H1 (cell line): ENCODE data around the gene ADCY5. TPM values are rescaled to one million over a fixed set of nuclear protein-coding genes. Genes with fewer than 3 reads are reported as not detected.

Source experiments
- CTCF ChIA-PET: fragments of 300-600 bp; sonication (Branson Sonifier 250); formaldehyde crosslinking; loops from one replicate; lab custom pipeline; 2021; ENCODE audit not compliant: partially characterized antibody; lab: Charles Lee
- POLR2A ChIA-PET: fragments of 300-600 bp; sonication (Branson Sonifier 250); formaldehyde crosslinking; loops from one replicate; lab custom pipeline; 2021; ENCODE audit warnings: inconsistent platforms; ENCODE audit not compliant: partially characterized antibody; lab: Charles Lee
- DNase-seq, 2 experiments: peaks; one replicate each; pipeline versions ENCODE4 v3.0.0 to v3.0.0-alpha.2; 2010 to 2022; ENCODE audit warnings: low spot score in 2 of 2, low read depth in 1 of 2, mixed read lengths in 1 of 2
- FAIRE-seq: peaks from 2 replicates; lab custom pipeline; 2011; peaks lifted over from hg19 to GRCh38; lab: Jason Lieb, UNC
- H2AFZ ChIP-seq: 2 replicates; pipeline ENCODE4 v1.8.1; 2012; ENCODE audit warnings: low read length, inconsistent platforms
- H2AK5ac ChIP-seq: 2 replicates; pipeline ENCODE4 v1.6.1; 2013; ENCODE audit warnings: low read depth, low read length
- H2BK120ac ChIP-seq: replicated peaks from 2 replicates; pipeline ENCODE3; 2013; ENCODE audit warnings: low read depth, low read length, inconsistent platforms
- H2BK12ac ChIP-seq: 2 replicates; pipeline ENCODE4 v1.6.1; 2013; ENCODE audit warnings: low read depth, low read length
- H2BK15ac ChIP-seq: 2 replicates; pipeline ENCODE4 v1.6.1; 2013; ENCODE audit warnings: low read length
- H2BK20ac ChIP-seq: 2 replicates; pipeline ENCODE4 v1.6.1; 2013; ENCODE audit warnings: low read length
- H2BK5ac ChIP-seq: 2 replicates; pipeline ENCODE4 v1.6.1; 2013; ENCODE audit warnings: low read depth, low read length
- H3K14ac ChIP-seq: 2 replicates; pipeline ENCODE4 v1.6.1; 2013; ENCODE audit warnings: inconsistent platforms; ENCODE audit not compliant: insufficient read length
- H3K18ac ChIP-seq: 2 replicates; pipeline ENCODE4 v1.6.1; 2013; ENCODE audit warnings: low read length; ENCODE audit errors: extremely low read depth
- H3K23ac ChIP-seq: 2 replicates; pipeline ENCODE4 v1.6.1; 2013; ENCODE audit warnings: inconsistent platforms; ENCODE audit not compliant: insufficient read length
- H3K23me2 ChIP-seq: 2 replicates; pipeline ENCODE4 v1.6.1; 2013; ENCODE audit warnings: low read depth, low read length
- H3K27ac ChIP-seq: 2 replicates; pipeline ENCODE4 v1.6.1; 2011; ENCODE audit warnings: low read depth, low read length, inconsistent platforms
- H3K27me3 ChIP-seq, 4 experiments: replicated peaks in 1 of 4; 1 replicate in 1 of 4; 2 replicates in 3 of 4; pipeline versions ENCODE4 v1.6.1 to v1.8.1; 2011 to 2013; ENCODE audit warnings: low read length in 3 of 4, mild to moderate bottlenecking in 3 of 4, inconsistent platforms in 2 of 4, mixed read lengths in 2 of 4, moderate library complexity in 1 of 4; ENCODE audit not compliant: control insufficient read depth in 3 of 4, insufficient read depth in 3 of 4; ENCODE audit errors: extremely low read depth in 1 of 4
- H3K36me3 ChIP-seq, 4 experiments: 2 replicates each; pipeline versions ENCODE4 v1.6.1 to v1.8.1; 2011 to 2013; ENCODE audit warnings: mild to moderate bottlenecking in 4 of 4, low read length in 3 of 4, moderate library complexity in 2 of 4, control low read depth in 1 of 4, inconsistent platforms in 1 of 4; ENCODE audit not compliant: insufficient read depth in 4 of 4, control insufficient read depth in 2 of 4
- H3K4ac ChIP-seq: replicated peaks from 2 replicates; pipeline ENCODE3; 2013; ENCODE audit warnings: low read length, low read depth, mixed read lengths, inconsistent platforms; ENCODE audit not compliant: insufficient read length
- H3K4me1 ChIP-seq, 4 experiments: replicated peaks in 1 of 4; 1 replicate in 1 of 4; 2 replicates in 3 of 4; pipeline versions ENCODE4 v1.6.1 to v1.8.1; 2011 to 2013; ENCODE audit warnings: low read length in 3 of 4, inconsistent platforms in 2 of 4, mixed read lengths in 1 of 4; ENCODE audit not compliant: insufficient read depth in 4 of 4, control insufficient read depth in 3 of 4
- H3K4me2 ChIP-seq, 2 experiments: 2 replicates each; pipeline versions ENCODE4 v1.6.1 to v1.8.1; 2011 to 2013; ENCODE audit warnings: low read depth in 2 of 2, low read length in 2 of 2, control low read depth in 1 of 2, inconsistent platforms in 1 of 2, mild to moderate bottlenecking in 1 of 2; ENCODE audit not compliant: insufficient read depth in 1 of 2
- H3K4me3 ChIP-seq, 4 experiments: fragments of 200-600, 300-600 bp in 1 of 4; sonication (generic), shearing (Covaris generic), sonication (Bioruptor Twin) in 1 of 4; 2 replicates each; pipeline versions ENCODE4 v1.5.1 to v1.8.1; 2011 to 2016; ENCODE audit warnings: low read length in 4 of 4, low read depth in 3 of 4, control low read depth in 2 of 4, inconsistent platforms in 2 of 4, mild to moderate bottlenecking in 2 of 4, mixed read lengths in 1 of 4, moderate library complexity in 1 of 4; ENCODE audit not compliant: insufficient read depth in 2 of 4; ENCODE audit errors: extremely low read depth in 1 of 4
- H3K56ac ChIP-seq: replicated peaks from 2 replicates; pipeline ENCODE3; 2013; ENCODE audit warnings: low read depth, mild to moderate bottlenecking, mixed read lengths, low read length, inconsistent platforms; ENCODE audit not compliant: insufficient read length
- H3K79me1 ChIP-seq: 2 replicates; pipeline ENCODE4 v1.6.1; 2013; ENCODE audit warnings: low read depth, low read length, control low read depth
- H3K79me2 ChIP-seq, 2 experiments: 2 replicates each; pipeline versions ENCODE4 v1.6.1 to v1.8.1; 2012 to 2013; ENCODE audit warnings: low read length in 2 of 2, mild to moderate bottlenecking in 2 of 2, inconsistent platforms in 1 of 2; ENCODE audit not compliant: insufficient read depth in 2 of 2, control insufficient read depth in 1 of 2
- H3K9ac ChIP-seq, 4 experiments: replicated peaks in 1 of 4; 1 replicate in 1 of 4; 2 replicates in 3 of 4; pipeline versions ENCODE4 v1.6.1 to v1.8.1; 2011 to 2013; ENCODE audit warnings: low read depth in 3 of 4, low read length in 3 of 4, control low read depth in 2 of 4, mild to moderate bottlenecking in 2 of 4, moderate library complexity in 2 of 4, inconsistent platforms in 1 of 4; ENCODE audit errors: extremely low read depth in 1 of 4
- H3K9me3 ChIP-seq, 2 experiments: 2 replicates each; pipeline versions ENCODE4 v1.6.1 to v1.8.1; 2012 to 2013; ENCODE audit warnings: mild to moderate bottlenecking in 2 of 2, moderate library complexity in 2 of 2, control low read depth in 1 of 2, inconsistent platforms in 1 of 2, low read depth in 1 of 2, low read length in 1 of 2, mixed read lengths in 1 of 2; ENCODE audit not compliant: insufficient read depth in 2 of 2
- H4K20me1 ChIP-seq, 2 experiments: replicated peaks in 1 of 2; 2 replicates each; pipeline versions ENCODE3 to v1.8.1; 2011 to 2013; ENCODE audit warnings: inconsistent platforms in 2 of 2, low read length in 2 of 2, mild to moderate bottlenecking in 1 of 2; ENCODE audit not compliant: insufficient read depth in 2 of 2, control insufficient read depth in 1 of 2
- H4K5ac ChIP-seq: 2 replicates; pipeline ENCODE4 v1.6.1; 2013; ENCODE audit warnings: low read length, low read depth, mixed read lengths, inconsistent platforms; ENCODE audit not compliant: insufficient read length
- H4K8ac ChIP-seq: 2 replicates; pipeline ENCODE4 v1.8.0; 2013; ENCODE audit warnings: mild to moderate bottlenecking, moderate library complexity, low read length, inconsistent platforms; ENCODE audit not compliant: insufficient read depth; ENCODE audit errors: extremely low read depth
- H4K91ac ChIP-seq: replicated peaks from 2 replicates; pipeline ENCODE3; 2013; ENCODE audit warnings: low read length, mixed read lengths, inconsistent platforms; ENCODE audit not compliant: insufficient read length
- BACH1 ChIP-seq: IDR thresholded peaks from 2 replicates; pipeline ENCODE4 v1.6.1; 2012; ENCODE audit warnings: low read length, improper control_type of control experiment
- CHD1 ChIP-seq: IDR thresholded peaks from 2 replicates; pipeline ENCODE4 v1.6.1; 2012; ENCODE audit warnings: low read depth, low read length, improper control_type of control experiment
- FOSL1 ChIP-seq: IDR thresholded peaks from 2 replicates; pipeline ENCODE4 v1.6.1; 2011; ENCODE audit warnings: mild to moderate bottlenecking, low read depth, low read length, moderate library complexity; ENCODE audit not compliant: insufficient read depth
- KDM1A ChIP-seq: fragments of 200-600, 300-600 bp; sonication (generic); IDR thresholded peaks from 2 replicates; pipeline ENCODE4 v1.7.1; 2016; ENCODE audit warnings: mild to moderate bottlenecking, low read length, borderline replicate concordance
- KDM4A ChIP-seq: IDR thresholded peaks from one replicate; pipeline ENCODE4 v1.7.1; 2012; ENCODE audit warnings: low read depth, mild to moderate bottlenecking, moderate library complexity, low read length, inconsistent platforms; ENCODE audit not compliant: severe bottlenecking
- KDM5A ChIP-seq: fragments of 200-600 bp; IDR thresholded peaks from 2 replicates; pipeline ENCODE4 v1.7.1; 2012; ENCODE audit warnings: mild to moderate bottlenecking, low read length, inconsistent platforms, mixed read lengths
- NRF1 ChIP-seq: IDR thresholded peaks from 2 replicates; pipeline ENCODE4 v1.6.1; 2011; ENCODE audit warnings: mild to moderate bottlenecking, low read depth, low read length, improper control_type of control experiment
- SIN3A ChIP-seq, 2 experiments: IDR thresholded peaks in 1 of 2; conservative IDR thresholded peaks in 1 of 2; 2 replicates each; pipeline ENCODE4 v1.6.1; 2011 to 2012; ENCODE audit warnings: low read length in 2 of 2, improper control_type of control experiment in 1 of 2, low read depth in 1 of 2, mild to moderate bottlenecking in 1 of 2
- SIRT6 ChIP-seq: IDR thresholded peaks from one replicate; pipeline ENCODE4 v1.7.1; 2012; ENCODE audit warnings: low read length, inconsistent platforms
- SP2 ChIP-seq: IDR thresholded peaks from 2 replicates; pipeline ENCODE4 v1.6.1; 2012; ENCODE audit warnings: mild to moderate bottlenecking, low read length, inconsistent platforms
- TAF1 ChIP-seq: IDR thresholded peaks from 2 replicates; pipeline ENCODE4 v1.6.1; 2011; ENCODE audit warnings: mild to moderate bottlenecking, low read depth, low read length
- USF2 ChIP-seq: IDR thresholded peaks from 2 replicates; pipeline ENCODE4 v1.6.1; 2011; ENCODE audit warnings: low read length, improper control_type of control experiment
- WGBS, 2 experiments: shearing (Covaris generic) in 1 of 2; methylation state at CpG; one replicate each; pipeline versions ENCODE4 v1.1.6 to v1.1.7; 2013 to 2015; ENCODE audit warnings: low lambda C conversion rate in 2 of 2, mixed read lengths in 2 of 2, inconsistent platforms in 1 of 2, low coverage in 1 of 2, missing lambda C conversion rate in 1 of 2; ENCODE audit not compliant: insufficient replicate concordance in 2 of 2, insufficient coverage in 1 of 2, insufficient read length in 1 of 2; ENCODE audit errors: extremely low coverage in 1 of 2, missing lambda C conversion rate in 1 of 2; 5-methylcytosine and 5-hydroxymethylcytosine counted together
- polyA plus RNA-seq, 7 experiments: library from polyadenylated mRNA; depleted of rRNA in 3 of 7; stranded (reverse) in 5 of 7; unstranded in 2 of 7; fragments of >200 nt in 5 of 7; fragments of 200-250 nt in 2 of 7; gene quantifications; 1 replicate in 5 of 7; 2 replicates in 1 of 7; 4 replicates in 1 of 7; pipeline versions ENCODE4 v1.2.1 to v1.2.3, GENCODE V29; 2011 to 2013; ENCODE audit warnings: missing spikeins in 2 of 7, mixed read lengths in 2 of 7
- total RNA-seq: library from RNA; stranded (reverse); fragmentation: NEBNext Ultra II Directional; extraction: Animal tissue kit (Norgen Biotek cat#: 25700); gene quantifications from 2 replicates; pipeline ENCODE4 v1.2.1, GENCODE V29; 2021

Gene ADCY5
- total and polyA plus RNA-seq, 2 of the 8 experiments (the other 6 are each of a cell fraction or from before 2014, with no cell fraction given), result 18.9 to 40.8 TPM

DNA sequence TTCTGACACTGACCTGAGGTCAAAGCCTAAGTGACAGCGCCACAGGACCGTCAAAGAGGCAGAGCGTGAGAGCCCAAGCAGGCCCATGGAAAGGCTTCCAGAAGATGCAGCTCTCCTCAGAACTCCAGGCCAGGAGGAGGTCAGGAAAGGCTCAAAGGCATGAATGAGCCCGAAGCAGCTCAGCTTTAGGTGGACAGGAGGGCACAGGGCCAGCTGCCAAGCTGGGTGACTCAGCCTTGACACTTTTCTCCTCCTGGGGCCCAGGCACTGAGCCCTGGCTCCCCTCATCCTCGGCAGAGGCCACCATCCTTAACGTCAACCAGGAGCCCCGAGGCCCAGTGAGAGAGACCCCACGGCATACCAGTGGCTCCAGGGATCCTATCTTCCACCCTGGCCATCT, 62.9 kb downstream of the ADCY5 start:
- Histone ChIP-seq H2BK12ac (no peak overlapping the region), H3K18ac (no peak overlapping the region), H2BK5ac (no peak overlapping the region), H3K27me3 (no peaks in the 10 kb centered on the region), H3K9ac (no peak overlapping the region), H3K79me2 (no peaks in the 10 kb centered on the region), H3K4me2 (no peak overlapping the region), H3K23ac (no peak overlapping the region), H4K8ac (peak overlapping the region; percentile 60; the same call in 1 of the 2 replicates), H3K36me3 (no peaks in the 10 kb centered on the region; a peak in 1 of 8 replicates), H2BK120ac (no peak overlapping the region), H3K56ac (no peak overlapping the region), H3K4ac (no peak overlapping the region), H3K9me3 (no peaks in the 10 kb centered on the region), H4K5ac (no peak overlapping the region), H3K79me1 (no peaks in the 10 kb centered on the region), H3K27ac (no peak overlapping the region), H3K4me1 (peaks cover 4 to 10% (median 9%) of the 10 kb centered on the region in 4 experiments), H2BK20ac (no peak overlapping the region), H4K91ac (peak overlapping the region; percentile 11), H4K20me1 (no peaks in the 10 kb centered on the region), H2AK5ac (no peak overlapping the region), H3K14ac (no peak overlapping the region), H2AFZ (no peak overlapping the region), H2BK15ac (no peak overlapping the region), H3K23me2 (no peaks in the 10 kb centered on the region; the same call in 1 of the 2 replicates), H3K4me3 (no peak overlapping the region)
- no peak for DNase-seq
- POLR2A ChIA-PET, result interaction anchor here (2.0 kb wide), 1 partner anchor 11 kb away, joined by 5 read pairs; no protein-coding TSS in a partner anchor
- FAIRE-seq, result no peak
- CTCF ChIA-PET, result interaction anchor here (0.9 to 11.1 kb wide), 7 partner anchors 11 to 103 kb away, joined by 3 to 63 read pairs (median 4); no protein-coding TSS in a partner anchor
- WGBS, 2 experiments, result 91% methylated on average over 8 of the region's 8 CpGs; no CpG with 5 or more reads in 1 of the 2 experiments
- TF ChIP-seq KDM5A (no peak), FOSL1 (no peak), BACH1 (no peak), CHD1 (no peak), SP2 (no peak), KDM4A (no peak), SIN3A (conservative IDR thresholded peaks at IDR 0.05 in 1 of 2, IDR thresholded peaks at IDR 0.05 in 1 of 2; ENCODE audit: low read depth in 1 of 2, low read length in 2 of 2) (no peak), TAF1 (no peak), SIRT6 (no peak), NRF1 (no peak), USF2 (no peak), KDM1A (no peak)
